H1 (cell line): ENCODE measurements around the gene PEAK1. TPM values are rescaled to one million over a fixed set of nuclear protein-coding genes. Genes with fewer than 3 reads are reported as not detected.

Experiments used
- RXRA ChIP-seq: IDR thresholded peaks from 2 replicates; pipeline ENCODE4 v1.6.1; 2011; ENCODE audit warnings: low read depth, mild to moderate bottlenecking, low read length, moderate library complexity; ENCODE audit not compliant: insufficient read depth
- TAF1 ChIP-seq: IDR thresholded peaks from 2 replicates; pipeline ENCODE4 v1.6.1; 2011; ENCODE audit warnings: mild to moderate bottlenecking, low read depth, low read length
- polyA plus RNA-seq, 7 experiments: library from polyadenylated mRNA; depleted of rRNA in 3 of 7; stranded (reverse) in 5 of 7; unstranded in 2 of 7; fragments of >200 nt in 5 of 7; fragments of 200-250 nt in 2 of 7; gene quantifications; 1 replicate in 5 of 7; 2 replicates in 1 of 7; 4 replicates in 1 of 7; pipeline versions ENCODE4 v1.2.1 to v1.2.3, GENCODE V29; 2011 to 2013; ENCODE audit warnings: missing spikeins in 2 of 7, mixed read lengths in 2 of 7
- total RNA-seq: library from RNA; stranded (reverse); fragmentation: NEBNext Ultra II Directional; extraction: Animal tissue kit (Norgen Biotek cat#: 25700); gene quantifications from 2 replicates; pipeline ENCODE4 v1.2.1, GENCODE V29; 2021

The PEAK1 gene
- total and polyA plus RNA-seq, 2 of the 8 experiments (the other 6 are each of a cell fraction or from before 2014, with no cell fraction given) = 8.8 to 44.8 TPM

- TF ChIP-seq RXRA (no peak), TAF1 (no peak)
These were observed 6.1 kb downstream of the PEAK1 start (continued) for GRCh38 chr15:77413699-77414349.
